Fibroblast of villous mesenchyme (primary cell): Measurements from ENCODE around the gene CS. TPM values are rescaled to one million over a fixed set of nuclear protein-coding genes. Genes with fewer than 3 reads are reported as not detected.
"Not testable (repeated sequence)": the region's sequence is repeated elsewhere in the genome, so short reads cannot be mapped to it uniquely, and the experiment has no call there.

Experiments used
- DNase-seq: peaks from one replicate; pipeline ENCODE4 v3.0.0-alpha.2; 2010; ENCODE audit warnings: low read depth
- H3K4me3 ChIP-seq: 2 replicates; pipeline ENCODE4 v1.5.1; 2011; ENCODE audit warnings: low read depth, mild to moderate bottlenecking, low read length
- CTCF ChIP-seq: IDR thresholded peaks from 2 replicates; pipeline ENCODE4 v1.5.1; 2012; ENCODE audit warnings: low read depth, mild to moderate bottlenecking, low read length; ENCODE audit not compliant: insufficient read depth
- total RNA-seq: library from RNA; depleted of rRNA; stranded (reverse); fragments of >200 nt; gene quantifications from 2 replicates; pipeline ENCODE4 v1.2.3, GENCODE V29; 2012

CS gene
- total RNA-seq, 1 donor, result 153 TPM

GRCh38 chr12:56338308-56339157 lies 38.4 kb upstream of the CS start, which contains the start of gene IL23A:
Gene IL23A, plus strand, starts transcription at chr12:56338884. Its CDS starts 161 bp downstream, at chr12:56339045.
- no peak for TF ChIP-seq CTCF
- DNase-seq, result no peak
- H3K4me3 ChIP-seq, result no peak within 1 kb of the TSS

- TF ChIP-seq CTCF, result no peak
- H3K4me3 ChIP-seq, result no peak overlapping the region
- peak; percentile 29 for DNase-seq
Observed at GRCh38 chr12:56337753-56338251, 37.7 kb upstream of the CS start.

- no peak for DNase-seq
- no peak overlapping the region for H3K4me3 ChIP-seq
- no peak for TF ChIP-seq CTCF
Observed at GRCh38 chr12:56336361-56337167, 36.4 kb upstream of the CS start.

GRCh38 chr12:56335527-56335926 lies 35.4 kb upstream of the CS start:
- DNase-seq, H3K4me3 ChIP-seq: not testable (repeated sequence)

- no peak for DNase-seq
- no peak for TF ChIP-seq CTCF
- peak overlapping the region; percentile 76 for H3K4me3 ChIP-seq
Observed at GRCh38 chr12:56334490-56334793, 34.3 kb upstream of the CS start.

- peak; percentile 98 for DNase-seq
- peak within 1 kb of the TSS; percentile 76 for H3K4me3 ChIP-seq
- peak; percentile 66 for TF ChIP-seq CTCF
Observed at GRCh38 chr12:56333679-56334489, 33.8 kb upstream of the CS start, which contains the start of gene PAN2. Gene PAN2, minus strand, starts transcription at chr12:56334000. Its CDS starts 906 bp downstream, at chr12:56333094.

- DNase-seq, result no peak
- no peak for TF ChIP-seq CTCF
Observed at GRCh38 chr12:56333197-56333678, 33.1 kb upstream of the CS start.

More at GRCh38 chr12:56333197-56333678, 33.1 kb upstream of the CS start:
- H3K4me3 ChIP-seq, result peak overlapping the region; percentile 76
